ENCODE measurements around the gene NOL3. TPM values are rescaled to one million over a fixed set of nuclear protein-coding genes. Genes with fewer than 3 reads are reported as not detected.

NOL3 gene
- total and polyA plus RNA-seq, 2 of the 4 experiments (the other 2 are of a cell fraction): 6.1 to 17.2 TPM

GRCh38 chr16:67199011-67199807, 28.9 kb downstream of the NOL3 start, which contains the start of gene ELMO3:
Gene ELMO3, plus strand, starts transcription at chr16:67199131. Its CDS starts 196 bp downstream, at chr16:67199327.
- in situ Hi-C loops (cut with MboI; ENCODE audit: low sequenced_read_pairs) (no loop called here), intact Hi-C loops (cut with micrococcal nuclease) (no loop called here), dilution Hi-C loops (cut with HindIII; ENCODE audit: low sequenced_read_pairs, unreplicated experiment) (no loop called here)
- Histone ChIP-seq H3K36me3 (ENCODE audit: control insufficient read depth, insufficient read depth, low read length) (peaks cover 71% of the 10 kb centered on the region), H2BK120ac (ENCODE audit: low read depth, low read length) (no peak within 1 kb of the TSS), H3K14ac (replicated peaks; ENCODE audit: low read depth, low read length) (no peak within 1 kb of the TSS), H3K56ac (ENCODE audit: extremely low read depth, insufficient read depth, low read length) (no peak within 1 kb of the TSS), H4K91ac (ENCODE audit: insufficient read depth, low read depth, low read length) (no peak within 1 kb of the TSS), H2BK15ac (ENCODE audit: low read depth, low read length) (no peak within 1 kb of the TSS), H3K4ac (ENCODE audit: low read depth, low read length) (no peak within 1 kb of the TSS), H3K18ac (ENCODE audit: low read depth, low read length) (no peak within 1 kb of the TSS), H3K4me3 (ENCODE audit: insufficient read depth, low read depth, low read length) (no peak within 1 kb of the TSS), H3K4me2 (ENCODE audit: low read depth, low read length) (no peak within 1 kb of the TSS), H4K8ac (ENCODE audit: low read depth in 2 of 2, low read length in 2 of 2) (no peak within 1 kb of the TSS), H3K9ac (ENCODE audit: low read depth, low read length) (no peak within 1 kb of the TSS), H4K20me1 (ENCODE audit: insufficient read depth, low read length) (peaks cover 14% of the 10 kb centered on the region), H3K27ac (ENCODE audit: insufficient read depth, low read length) (no peak within 1 kb of the TSS), H2BK20ac (ENCODE audit: low read depth, low read length) (no peak within 1 kb of the TSS), H3K23ac (ENCODE audit: low read depth, low read length) (no peak within 1 kb of the TSS), H2AK9ac (replicated peaks; ENCODE audit: low read depth, low read length, poor library complexity) (peak within 1 kb of the TSS; percentile 70), H3K4me1 (ENCODE audit: control insufficient read depth, insufficient read depth, low read length) (no peaks in the 10 kb centered on the region), H3K9me1 (ENCODE audit: insufficient read depth, low read length) (no peaks in the 10 kb centered on the region), H4K5ac (ENCODE audit: low read depth, low read length) (no peak within 1 kb of the TSS), H3K9me3 (ENCODE audit: control insufficient read depth, insufficient read depth, low read length) (no peaks in the 10 kb centered on the region), H2BK5ac (ENCODE audit: low read depth, low read length, poor library complexity, severe bottlenecking) (no peak within 1 kb of the TSS), H2AFZ (replicated peaks; ENCODE audit: low read length, poor library complexity) (no peak within 1 kb of the TSS), H2AK5ac (ENCODE audit: low read depth, low read length) (no peak within 1 kb of the TSS), H3K79me1 (ENCODE audit: low read depth in 1 of 2, low read length in 2 of 2) (peaks cover 8 to 27% of the 10 kb centered on the region in 2 experiments; a peak in 3 of 4 replicates), H3K27me3 (ENCODE audit: control insufficient read depth, insufficient read depth, low read length) (no peaks in the 10 kb centered on the region)
- ATAC-seq (ENCODE audit: low read depth) (no peak; the same call in 1 of the 2 replicates), DNase-seq (no peak)
- WGBS, 2 experiments (ENCODE audit: extremely low coverage in 2 of 2, insufficient read length in 1 of 2): 64% methylated on average over 28 of the region's 61 CpGs; no CpG with 5 or more reads in 1 of the 2 experiments
- TF ChIP-seq RFX5 (IDR thresholded peaks at IDR 0.05; ENCODE audit: low read depth, low read length) (no peak), MAFK (IDR thresholded peaks at IDR 0.05; ENCODE audit: low read depth, low read length) (no peak), POLR2A (IDR thresholded peaks at IDR 0.05; ENCODE audit: low read depth, low read length) (no peak), ELK1 (IDR thresholded peaks at IDR 0.05; ENCODE audit: borderline replicate concordance, low read depth, low read length) (no peak), RCOR1 (IDR thresholded peaks at IDR 0.05; ENCODE audit: insufficient replicate concordance, low read length) (no peak), CTCF (conservative IDR thresholded peaks at IDR 0.05; ENCODE audit: low read depth, low read length) (peak; percentile 33), CHD1 (IDR thresholded peaks at IDR 0.05; ENCODE audit: low read depth, low read length) (no peak)
- POLR2A ChIA-PET (ENCODE audit: unreplicated experiment): no interaction called here
- CTCF ChIA-PET: no interaction called here
- BruUV-seq (replicated peaks): no TSS peak
